Stimulated activated CD4-positive, alpha-beta T cell treated with anti-CD3 and anti-CD28 coated beads, Interleukin-1b, Interleukin-23, amount 100 ng/mL, for 48 hours (primary cell): Measurements from ENCODE around the gene NEK7.

ENCODE experiments used
- DNase-seq: peaks from one replicate; pipeline ENCODE4 v3.0.0-alpha.2; 2020

NEK7 gene

DNA sequence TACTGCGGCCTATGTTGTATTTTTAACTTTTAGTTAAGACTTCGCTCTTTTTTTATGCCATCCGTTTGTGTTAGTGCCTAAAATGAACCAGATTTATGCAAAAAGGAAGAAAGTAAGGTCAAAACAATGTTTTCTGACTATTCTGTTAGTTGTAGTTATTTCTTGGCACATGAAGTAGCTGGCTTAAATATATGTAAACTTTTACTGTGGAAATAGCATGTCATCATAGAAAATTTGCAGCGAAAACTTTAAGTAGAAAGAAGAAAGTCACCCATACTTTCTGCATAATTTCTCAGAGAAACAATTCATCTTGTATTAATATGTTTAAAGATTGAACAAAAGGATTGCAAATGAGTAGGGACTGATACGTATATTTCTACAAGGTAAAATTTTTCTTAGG is 106.4 kb downstream of the NEK7 start:
- DNase-seq = no peak

DNA sequence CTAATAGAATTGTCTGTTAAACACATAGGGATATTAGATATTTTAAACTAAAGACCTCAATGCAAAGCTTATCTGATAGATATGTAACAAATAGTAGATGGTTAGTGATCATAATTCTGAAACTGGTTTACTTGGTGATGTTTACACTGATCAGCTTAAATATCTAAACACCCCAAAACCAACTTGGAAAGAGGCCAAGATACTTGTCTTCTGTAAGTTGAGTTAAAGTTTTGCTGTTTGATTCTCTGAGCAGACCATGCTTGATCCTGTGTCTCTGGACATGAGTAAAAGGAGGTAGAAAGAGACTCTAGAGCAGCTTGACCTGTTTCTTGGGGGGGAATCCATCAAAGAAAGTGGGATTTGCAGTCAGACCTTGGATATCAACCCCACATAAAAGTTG is 107.5 kb downstream of the NEK7 start:
- DNase-seq = no peak

DNA sequence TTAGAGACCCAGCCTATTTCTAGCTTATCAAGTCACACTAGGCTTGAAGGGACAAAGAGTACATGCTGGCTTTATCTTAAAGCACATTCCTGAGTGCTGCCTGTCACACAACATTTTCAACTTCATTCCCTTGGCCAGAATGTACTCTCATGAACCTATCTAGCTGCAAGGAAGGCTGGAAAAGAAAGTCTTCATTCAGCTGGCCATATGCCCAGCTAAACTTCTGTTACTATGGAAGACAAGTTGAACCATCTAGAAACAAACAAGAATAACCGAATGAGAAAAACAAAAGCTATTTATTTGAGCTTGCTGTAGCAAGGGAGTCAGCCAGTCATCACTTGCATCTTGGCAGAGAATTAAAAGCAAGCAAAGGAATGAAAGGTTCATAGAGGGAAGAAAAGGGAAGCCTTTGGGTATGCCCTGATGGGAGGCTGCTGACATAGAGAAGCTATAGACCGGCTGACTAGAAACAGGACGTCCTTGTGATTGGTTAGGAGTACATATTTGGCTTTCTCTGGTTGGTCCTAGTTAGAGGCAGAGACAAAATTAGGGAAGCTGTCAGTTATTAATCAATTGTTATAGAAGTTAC is 108.4 kb downstream of the NEK7 start:
- DNase-seq = no peak

DNA sequence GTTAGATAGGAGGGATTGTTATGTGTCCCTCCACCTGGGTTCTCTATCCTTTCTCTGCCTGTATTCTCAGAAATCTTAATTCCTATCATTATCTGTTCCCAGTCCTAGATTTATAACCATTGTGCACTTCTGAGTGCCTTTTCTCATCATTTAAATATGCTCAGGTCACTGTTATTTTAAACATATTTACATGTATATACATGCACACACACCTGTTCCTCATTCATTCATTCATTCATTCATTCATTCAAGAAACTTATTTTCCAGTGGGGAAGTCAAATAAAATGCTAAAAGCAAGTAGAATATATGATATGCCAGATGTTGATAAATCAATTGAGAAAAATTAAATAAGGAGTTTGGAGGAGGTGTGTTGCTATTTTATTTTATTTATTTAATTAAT is 110.3 kb downstream of the NEK7 start:
- no peak for DNase-seq

DNA sequence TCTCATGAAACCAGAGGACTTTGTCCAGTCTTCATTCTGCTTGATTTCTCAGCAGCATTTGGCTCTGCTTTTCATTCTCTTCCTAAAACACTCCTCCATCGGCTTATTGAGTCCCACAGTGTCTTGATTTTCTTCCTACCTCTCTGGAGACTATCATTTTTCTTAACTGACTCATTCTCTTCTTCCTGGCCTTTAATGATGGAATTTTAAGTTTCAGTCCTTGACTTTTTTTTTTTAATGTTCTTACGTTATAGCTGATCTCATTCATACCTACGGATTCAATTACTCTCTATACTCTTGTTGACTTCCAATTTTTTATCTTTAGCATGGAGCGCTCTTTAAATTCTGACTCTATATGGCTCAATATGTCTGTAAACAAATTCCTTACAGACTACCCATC is 111.1 kb downstream of the NEK7 start:
- DNase-seq = no peak

DNA sequence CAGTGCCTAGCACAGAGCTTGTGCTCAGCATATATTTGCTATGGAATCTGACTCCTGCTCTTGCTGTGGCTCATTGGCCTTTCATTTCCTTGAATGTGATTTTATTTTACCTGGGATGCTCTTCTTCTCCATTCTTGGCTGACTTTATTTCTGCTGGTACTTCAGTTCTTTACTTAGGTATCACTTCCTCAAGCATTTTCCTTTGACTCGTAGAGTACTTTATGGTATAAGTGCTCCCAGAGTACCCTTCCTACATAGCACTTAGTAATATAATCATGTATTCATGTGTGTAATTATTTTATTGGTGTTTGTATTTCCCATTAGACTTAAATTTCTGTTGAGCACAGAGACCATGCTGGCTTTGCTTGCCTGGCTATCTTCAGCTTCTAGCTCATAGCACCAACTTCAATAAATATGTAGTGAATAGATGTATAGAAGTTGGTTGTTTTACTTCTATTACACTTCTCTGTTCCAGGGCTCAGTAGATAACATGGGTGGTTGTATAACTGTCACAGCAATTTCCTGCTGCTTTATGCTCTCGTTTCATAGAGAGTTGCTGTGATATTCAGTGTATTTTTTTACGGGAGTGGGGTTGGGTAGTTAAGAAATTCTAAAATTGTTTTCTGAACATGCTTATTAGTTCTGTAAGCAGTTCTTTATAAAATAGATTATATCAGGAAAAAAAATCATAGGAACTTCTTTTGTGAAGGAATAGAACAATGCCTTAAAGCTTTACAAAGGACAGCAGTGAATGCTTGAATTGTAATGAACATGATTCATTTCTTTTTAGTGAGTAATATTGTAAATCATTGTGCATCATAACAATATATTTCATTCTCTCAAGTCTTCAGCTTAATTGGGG is 112.2 kb downstream of the NEK7 start:
- no peak for DNase-seq

DNA sequence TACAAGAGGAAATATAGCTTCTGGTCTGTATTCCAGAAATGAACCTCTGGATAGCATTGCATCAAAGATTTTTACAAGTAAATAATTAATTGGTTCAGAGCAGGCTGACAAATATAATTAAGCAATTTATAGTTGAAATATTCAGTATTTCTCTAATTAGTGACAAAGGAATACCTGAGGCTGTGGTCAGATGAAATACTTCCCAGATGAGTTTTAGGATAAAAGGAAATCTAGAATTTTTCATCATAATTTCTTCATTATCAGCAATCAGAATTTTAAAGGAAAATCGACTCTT is 112.8 kb downstream of the NEK7 start:
- no peak for DNase-seq

DNA sequence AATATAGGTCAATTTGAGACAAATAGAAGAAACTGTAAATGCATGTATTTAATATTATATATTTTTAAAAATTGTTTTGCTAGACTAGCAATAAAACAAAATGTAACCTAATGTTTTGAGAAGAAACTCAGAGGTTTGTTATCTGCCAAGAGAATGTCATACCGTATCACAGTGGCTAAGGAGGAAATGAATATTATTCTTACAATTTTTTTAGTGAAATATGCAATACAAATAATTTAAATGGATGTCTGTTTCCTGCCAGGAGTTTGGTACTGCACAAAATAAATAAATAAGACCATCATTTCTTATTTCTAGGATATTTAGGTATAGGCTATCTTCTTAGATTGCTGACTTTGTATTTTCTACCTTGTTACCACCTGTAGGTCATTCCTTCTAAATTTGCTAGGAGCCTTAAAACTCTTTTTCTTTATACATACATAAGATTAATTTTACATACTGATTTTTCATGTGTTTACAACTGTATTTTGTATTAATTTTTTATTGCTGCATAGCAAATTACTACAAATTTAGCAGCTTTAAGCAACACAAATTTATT is 113.6 kb downstream of the NEK7 start:
- no peak for DNase-seq

DNA sequence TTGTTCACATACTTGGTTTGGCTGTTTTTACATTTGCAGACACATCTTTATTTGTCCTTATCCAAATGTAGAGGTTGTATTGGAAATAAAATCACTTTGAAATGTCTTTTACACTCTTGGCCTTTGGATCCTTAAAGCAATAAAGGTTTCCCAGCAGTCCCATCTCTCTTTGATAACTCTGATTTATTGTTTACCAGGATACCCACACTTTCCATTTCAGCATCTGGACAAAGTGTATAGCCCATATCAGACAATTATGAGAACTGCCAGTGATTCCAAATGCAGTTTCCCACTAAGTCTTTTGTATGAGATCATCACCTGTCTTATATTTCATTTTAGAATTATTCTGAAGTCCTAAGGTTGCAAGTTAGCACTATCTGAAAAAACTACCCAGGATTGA is 114.7 kb downstream of the NEK7 start:
- no peak for DNase-seq

DNA sequence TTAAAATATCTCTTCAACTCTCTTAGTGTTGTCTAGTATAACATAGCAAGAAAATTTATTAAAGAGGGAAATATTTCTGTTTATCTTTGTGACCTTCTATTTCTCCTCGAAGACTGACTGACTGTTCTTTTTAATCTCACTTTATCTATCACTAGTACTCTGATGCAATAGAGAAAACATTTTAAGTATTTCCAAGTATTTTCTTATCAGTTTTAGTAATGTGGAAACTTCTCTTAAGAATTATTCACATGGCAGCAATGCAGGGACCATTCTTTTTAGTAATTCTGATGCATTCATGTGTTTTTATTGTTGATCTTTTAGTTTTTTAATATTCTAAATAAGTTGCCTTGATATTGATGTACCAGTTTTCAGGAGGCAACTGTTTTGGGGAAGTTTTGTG is 115.7 kb downstream of the NEK7 start:
- DNase-seq = no peak

DNA sequence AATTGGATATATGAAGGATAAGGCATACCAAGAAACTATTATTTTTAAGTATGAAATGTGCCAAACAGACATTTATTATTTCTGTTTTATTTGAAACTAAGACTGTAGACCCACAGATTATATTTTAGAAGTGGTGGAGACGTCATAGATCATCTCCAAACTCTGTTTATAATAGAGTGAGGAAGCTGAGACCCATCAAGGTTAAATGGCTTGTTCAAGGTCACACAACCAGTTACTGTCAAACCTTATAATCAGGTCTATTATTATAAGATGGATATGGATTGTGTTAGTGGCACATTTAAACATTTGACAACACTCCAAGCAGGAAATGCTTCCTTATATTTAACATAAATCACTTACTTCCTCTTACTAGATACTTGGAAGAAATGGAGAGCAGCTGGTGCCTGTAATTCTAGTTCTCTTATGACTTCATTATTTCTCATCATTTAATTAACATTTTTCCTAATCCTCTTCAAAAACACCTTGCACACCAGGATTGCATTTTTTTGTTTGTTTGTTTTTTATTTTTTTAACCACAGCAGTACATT is 117.0 kb downstream of the NEK7 start:
- DNase-seq = no peak

DNA sequence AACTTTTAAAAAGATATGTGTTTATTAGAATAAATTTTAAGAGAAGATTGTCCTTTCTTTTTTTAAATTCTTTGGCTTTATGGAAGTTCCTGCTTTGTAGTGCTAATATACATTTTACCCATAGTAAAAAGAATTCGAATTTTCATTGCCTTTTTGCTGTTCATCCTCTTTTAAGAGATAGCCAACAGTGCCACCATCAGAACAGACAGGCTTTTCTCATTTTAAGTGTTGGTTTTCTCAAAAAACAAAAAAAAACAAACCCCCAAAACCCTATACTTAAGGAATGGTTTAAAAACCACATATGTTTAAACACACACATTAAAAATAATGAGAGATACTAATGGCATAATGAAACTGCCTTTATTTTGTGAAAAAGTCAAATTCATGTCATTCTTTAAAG is 118.8 kb downstream of the NEK7 start:
- DNase-seq = no peak

DNA sequence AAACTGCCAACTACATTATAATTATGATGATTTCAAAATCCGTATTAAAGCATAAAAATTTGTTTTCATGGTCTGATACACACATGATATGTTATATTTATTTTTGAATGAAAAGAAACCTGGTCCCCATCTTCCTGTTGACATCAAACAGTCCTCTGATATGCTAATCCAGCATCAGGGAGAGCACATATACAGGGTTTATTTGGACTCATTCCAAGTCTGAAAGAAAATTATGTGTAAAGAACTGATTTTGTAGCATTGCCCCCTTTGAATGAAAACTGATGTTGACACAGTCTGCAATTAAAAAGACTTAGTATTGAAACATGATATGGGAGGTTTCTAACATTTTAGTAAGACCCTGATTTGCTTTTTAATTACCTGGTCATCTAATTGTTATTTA is 119.4 kb downstream of the NEK7 start:
- no peak for DNase-seq

DNA sequence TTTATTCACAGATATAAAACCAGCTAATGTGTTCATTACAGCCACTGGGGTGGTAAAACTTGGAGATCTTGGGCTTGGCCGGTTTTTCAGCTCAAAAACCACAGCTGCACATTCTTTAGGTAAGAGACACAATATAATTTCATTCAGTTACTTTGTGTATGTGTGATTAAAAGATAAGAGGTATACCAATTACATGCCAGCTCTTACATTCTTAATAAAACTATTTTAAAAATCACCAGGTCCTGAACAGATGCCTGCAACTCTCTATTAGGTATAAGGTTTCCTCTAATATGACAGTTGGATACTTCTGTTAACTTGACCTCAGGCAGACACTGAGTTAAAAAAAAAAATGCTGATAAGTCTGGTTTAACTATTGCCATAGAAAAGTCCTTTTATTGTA is 122.1 kb downstream of the NEK7 start:
- no peak for DNase-seq

DNA sequence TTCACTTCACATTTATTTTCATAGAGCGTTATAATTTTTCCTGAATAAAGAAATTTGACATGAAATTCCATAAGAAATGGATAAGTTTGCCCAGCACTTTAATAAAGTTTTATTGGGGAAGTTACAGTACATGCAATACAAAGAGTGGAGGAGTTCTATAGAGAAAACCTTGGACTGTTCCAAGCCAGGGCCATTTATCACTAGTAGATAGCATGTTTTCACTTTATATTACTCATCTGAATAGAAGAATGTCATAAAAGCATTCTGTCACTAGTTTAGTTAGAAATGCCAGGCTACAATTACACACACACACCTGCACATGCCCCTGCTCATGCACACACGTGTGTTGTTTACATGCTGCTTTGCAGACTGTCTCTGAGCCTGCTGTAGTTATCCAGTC is 123.3 kb downstream of the NEK7 start:
- no peak for DNase-seq

DNA sequence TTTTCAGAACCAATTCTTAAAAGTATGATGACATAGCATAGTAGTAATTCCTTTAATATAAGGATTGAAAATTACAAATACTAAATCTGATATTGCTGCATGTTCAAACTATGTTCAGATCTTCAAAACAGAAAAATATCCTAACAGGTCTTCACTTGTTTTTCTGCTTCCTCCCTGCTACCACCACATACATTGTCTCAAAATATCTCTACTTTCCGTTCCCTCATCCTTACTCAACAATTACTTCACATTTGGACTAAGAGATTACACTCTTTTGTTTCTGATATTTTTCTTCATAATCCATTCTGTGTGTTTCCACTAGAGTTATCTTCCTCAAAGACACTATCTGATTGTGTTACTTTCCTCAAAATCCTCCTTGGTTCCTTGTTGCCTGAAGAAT is 125.1 kb downstream of the NEK7 start:
- DNase-seq = no peak

DNA sequence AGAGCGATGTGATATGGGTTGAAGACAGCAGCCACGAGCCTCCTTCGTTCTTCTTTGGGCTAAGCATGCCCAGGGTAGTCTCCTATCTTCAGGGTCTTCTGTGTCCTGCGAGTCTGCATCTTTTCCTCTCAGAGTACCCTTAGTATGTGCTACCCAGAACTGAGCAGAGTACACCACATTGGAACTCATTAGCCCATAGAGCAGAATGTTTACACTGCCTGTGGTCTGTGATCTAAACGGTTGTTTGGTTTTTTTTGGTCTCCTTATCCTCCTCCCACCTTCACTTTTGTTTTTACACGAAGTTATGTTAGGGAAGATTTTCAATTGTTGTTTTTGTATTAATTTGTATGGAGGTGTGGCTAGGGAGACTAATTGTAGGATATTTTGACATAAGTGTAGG is 126.4 kb downstream of the NEK7 start:
- DNase-seq = no peak

DNA sequence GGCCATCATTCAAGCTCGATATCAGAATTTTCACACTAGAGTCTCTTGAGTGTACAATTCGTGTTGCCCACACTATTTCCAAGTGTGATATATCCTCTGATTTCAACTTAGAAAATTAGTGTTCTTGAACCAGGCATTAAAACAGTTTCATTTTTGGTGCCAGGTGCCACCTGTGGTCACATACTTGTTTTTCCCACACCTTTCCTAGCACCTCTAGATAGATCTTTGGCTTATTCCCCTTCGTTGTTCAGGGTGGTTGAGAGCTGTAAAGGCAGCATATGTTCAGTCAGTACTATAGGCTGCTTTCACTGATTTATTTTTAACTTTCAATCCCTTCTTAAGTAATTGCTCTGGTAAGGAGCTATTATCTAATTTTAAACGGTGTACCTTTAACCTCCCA is 131.1 kb downstream of the NEK7 start:
- no peak for DNase-seq

DNA sequence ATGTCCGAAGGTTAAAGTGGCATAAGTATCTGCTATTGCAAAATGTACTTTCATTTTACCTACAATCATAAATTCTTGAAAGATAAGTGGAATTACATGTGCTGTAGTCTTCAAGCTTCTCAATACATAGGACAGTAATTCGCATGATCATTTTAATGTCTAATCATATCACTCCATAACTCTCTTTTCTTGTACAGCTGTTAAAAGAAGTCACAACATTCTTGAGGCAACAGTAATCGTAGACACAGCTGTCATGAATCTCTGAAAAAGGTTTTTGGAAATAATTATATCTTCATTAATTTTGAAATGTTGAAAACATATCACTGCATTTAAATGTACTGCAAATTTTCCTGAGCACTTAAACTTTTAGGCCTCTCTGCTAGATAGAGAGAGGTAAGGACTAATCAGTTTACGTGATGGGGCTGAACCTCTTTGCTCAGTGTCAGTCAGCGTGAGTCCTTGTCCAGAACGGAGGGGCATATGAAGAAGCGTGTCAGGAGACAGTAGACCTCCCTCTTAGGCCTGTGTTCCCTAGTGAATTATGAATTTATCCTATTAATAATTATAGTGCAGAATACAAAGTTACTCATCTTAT is 133.4 kb downstream of the NEK7 start:
- DNase-seq = no peak

DNA sequence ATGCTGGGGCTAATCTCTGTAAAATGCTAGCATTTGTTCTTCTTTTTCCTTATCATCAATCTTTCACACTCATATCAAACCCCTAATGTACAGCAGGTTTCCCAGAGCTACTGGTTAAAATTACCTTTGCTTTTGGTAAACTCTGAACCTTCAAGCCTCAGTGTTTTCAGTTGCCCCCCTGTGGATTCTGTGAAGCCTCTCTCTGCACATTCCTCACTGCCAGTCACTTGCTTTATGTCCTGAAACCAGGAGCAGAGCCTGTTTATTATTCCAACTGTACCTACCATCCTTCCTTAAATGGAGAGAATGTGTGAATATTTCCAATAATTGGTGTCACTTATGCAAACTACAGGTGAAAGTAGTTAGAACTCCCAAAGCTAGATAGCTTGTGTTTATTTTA is 134.2 kb downstream of the NEK7 start:
- DNase-seq = no peak

DNA sequence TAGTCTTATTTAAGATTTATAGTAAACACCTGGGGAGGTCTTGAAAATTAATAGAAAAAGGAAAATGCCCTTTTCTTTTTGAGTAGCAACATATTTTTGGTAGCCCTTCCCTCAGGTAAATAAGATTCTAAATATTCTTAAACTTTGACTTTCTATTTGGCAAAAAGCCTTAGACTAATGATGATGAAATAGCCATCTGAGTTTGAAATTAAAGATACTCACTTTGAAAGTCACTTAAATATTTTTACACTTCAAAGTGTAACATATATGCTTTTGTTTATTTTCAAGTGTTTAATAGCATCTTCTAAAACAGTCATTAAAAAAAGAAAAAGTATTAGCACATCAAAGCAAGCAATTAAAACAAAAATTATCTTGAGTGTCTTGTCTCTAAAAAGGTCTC is 135.1 kb downstream of the NEK7 start:
- no peak for DNase-seq

DNA sequence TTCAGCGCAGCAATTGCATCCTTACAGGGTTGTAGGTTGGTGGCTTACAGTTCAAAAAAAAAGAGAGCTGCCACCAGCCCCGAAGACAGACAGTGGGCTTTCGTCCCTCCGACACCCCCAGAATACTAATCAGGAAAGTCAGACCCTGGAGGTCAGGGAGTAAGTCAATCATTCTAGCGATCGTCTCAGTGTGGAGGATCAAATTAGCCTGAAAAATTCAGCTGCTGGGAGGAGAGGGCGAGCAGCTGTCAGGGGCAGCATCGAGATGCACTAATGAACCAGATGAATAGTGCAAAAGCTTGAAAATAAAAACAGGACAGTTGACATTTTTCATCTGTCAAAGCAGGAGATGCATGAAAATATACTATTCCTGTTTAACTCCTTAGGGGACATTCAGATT is 138.4 kb downstream of the NEK7 start:
- no peak for DNase-seq

DNA sequence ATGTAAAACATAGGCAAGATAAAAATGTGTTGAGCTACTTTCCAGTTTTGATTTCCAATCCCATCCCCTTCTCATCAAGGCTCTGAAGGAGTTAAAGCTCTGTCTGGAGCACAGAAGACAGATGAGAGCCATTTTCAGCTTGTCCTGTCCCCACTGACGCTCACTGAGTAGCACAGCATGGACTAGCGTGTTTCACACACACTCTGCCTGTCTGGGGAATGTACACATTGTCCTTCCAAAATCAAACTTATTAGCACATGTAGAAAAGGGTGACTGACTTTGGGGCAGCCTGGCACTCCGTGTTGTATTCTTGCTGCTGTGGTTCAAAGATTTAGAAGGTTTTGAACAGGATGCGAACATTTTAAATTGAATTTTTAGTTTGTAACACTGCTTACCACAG is 139.2 kb downstream of the NEK7 start:
- DNase-seq = no peak

DNA sequence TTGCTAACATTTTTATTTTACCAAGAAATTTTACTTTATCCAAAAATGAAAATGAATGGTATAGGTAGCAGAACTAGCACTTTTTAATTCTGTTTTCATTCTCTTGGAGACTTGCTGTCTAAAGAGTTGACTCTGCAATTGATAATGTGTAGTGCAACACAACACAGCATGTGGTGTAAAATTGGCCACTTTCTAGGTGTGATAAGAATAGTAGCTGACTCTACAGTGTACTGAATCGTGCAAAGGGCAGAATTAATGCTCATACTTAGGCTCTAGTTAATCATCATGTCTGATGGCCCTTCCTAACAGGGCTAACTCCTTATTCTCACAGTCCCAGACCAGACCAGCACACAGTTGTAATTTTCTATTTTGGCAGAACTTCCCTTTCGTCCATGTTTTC is 140.5 kb downstream of the NEK7 start:
- no peak for DNase-seq
